RPMI8226 (cell line): ENCODE results near the gene ANKLE2.
A peak's percentile ranks its signal among the peaks of the same experiment; 100 is the strongest.
"Not testable (repeated sequence)": the region's sequence is repeated elsewhere in the genome, so short reads cannot be mapped to it uniquely, and the experiment has no call there.

Experiments
- DNase-seq: peaks from one replicate; pipeline ENCODE4 v3.0.0-alpha.2; 2015

Gene ANKLE2

GRCh38 chr12:132718644-132719043 lies 43.0 kb downstream of the ANKLE2 start:
- DNase-seq, result no peak

DNA sequence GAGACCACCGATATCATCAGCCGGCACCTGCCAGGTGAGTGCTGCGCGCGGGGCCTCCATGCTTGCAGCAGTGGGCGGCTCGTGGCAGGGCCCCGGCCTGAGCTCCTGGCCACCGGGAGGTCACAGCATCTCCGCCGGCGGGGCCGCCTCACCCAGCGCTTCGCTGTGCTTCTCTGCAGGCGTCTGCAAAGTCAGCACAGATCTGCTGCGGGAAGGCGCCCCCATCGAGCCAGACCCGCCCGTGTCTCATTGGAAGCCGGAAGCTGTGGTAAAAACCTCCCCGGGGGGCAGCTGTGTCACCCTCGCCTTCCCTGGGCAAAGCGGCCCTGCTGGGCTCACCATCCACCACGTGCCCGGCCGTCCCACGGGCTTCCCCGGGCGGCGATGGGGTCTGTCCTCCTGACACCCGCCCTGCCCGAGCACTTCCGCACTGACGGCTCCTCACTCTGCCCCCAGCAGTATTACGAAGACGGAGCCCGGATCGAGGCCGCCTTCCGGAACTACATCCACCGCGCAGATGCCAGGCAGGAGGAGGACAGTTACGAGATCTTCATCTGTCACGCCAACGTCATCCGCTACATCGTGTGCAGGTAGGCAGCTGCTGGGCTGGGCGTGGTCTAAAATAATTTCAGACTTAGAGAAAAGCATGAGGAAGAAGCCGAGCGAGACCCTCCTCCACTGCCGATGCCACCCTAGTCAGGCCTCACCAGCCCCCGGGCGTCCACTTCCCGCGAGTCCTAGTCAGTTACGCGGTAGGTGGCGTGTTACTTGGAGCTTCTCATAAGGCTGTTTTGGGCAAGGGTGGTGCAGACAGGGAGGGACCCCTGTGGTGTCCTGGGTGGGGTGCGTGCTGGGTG lies 43.9 kb downstream of the ANKLE2 start:
- DNase-seq, result peak; percentile 19

- DNase-seq, result no peak
Observed at GRCh38 chr12:132717011-132717410, 44.6 kb downstream of the ANKLE2 start.

GRCh38 chr12:132716356-132716755 lies 45.3 kb downstream of the ANKLE2 start:
- no peak for DNase-seq

- no peak for DNase-seq
Observed at GRCh38 chr12:132715874-132716273, 45.8 kb downstream of the ANKLE2 start.

DNA sequence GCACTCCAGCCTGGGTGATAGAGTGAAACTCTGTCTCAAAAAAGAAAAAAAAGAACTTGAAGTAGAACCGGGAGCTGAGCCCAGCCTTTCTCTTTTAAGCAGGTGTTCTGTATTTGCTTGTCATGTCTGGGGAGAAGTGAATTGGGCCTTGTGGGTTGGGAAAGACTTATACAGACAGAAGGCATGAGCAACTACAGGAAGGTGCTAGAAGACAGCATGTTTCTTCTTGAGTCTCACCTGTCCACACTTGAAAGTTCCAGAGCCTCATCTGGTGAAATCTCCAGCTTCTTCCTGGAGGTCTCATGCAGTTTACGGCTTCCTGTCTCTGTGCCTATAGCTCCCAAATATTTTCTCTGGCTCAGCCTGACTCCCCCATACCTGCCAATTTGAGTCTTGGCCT lies 48.5 kb downstream of the ANKLE2 start:
- DNase-seq, result no peak

DNA sequence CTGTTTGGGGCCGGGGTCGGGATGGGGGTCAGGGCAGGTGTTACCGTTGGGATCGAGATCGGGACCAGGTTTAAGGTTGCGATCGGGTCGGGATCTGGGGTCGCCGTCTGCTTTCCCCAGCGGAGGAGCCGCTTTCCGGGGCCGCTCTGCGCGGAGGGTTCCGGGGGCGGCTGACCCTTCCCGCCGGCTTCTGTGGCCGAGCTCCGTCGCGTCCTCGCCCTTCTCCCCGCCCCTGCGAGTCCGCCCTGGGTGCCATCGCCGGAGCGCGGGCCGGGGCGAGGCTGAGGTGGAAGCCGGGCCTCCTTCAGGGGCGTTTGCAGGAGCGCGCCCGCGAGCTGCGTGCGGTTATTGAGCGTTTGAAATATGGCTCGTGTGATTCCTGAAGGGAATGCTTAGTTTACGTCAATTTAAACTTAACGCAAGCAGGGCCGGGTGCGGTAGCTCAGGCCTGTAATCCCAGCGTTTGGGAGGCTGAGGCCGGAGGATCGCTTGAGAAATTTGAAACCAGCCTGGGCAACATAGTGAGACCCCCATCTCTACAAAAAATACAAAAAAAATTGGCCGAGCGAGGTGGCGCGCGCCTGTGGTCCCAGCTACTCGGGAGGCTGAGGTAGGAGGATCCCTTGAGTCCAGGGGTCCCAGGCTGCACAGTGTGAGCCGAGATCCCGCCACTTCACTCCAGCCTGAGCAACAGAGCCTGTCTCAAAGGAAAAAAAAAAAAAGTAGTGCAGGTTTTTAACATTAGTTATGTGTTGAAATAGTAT lies 50.4 kb downstream of the ANKLE2 start:
- peak; percentile 23 for DNase-seq

DNA sequence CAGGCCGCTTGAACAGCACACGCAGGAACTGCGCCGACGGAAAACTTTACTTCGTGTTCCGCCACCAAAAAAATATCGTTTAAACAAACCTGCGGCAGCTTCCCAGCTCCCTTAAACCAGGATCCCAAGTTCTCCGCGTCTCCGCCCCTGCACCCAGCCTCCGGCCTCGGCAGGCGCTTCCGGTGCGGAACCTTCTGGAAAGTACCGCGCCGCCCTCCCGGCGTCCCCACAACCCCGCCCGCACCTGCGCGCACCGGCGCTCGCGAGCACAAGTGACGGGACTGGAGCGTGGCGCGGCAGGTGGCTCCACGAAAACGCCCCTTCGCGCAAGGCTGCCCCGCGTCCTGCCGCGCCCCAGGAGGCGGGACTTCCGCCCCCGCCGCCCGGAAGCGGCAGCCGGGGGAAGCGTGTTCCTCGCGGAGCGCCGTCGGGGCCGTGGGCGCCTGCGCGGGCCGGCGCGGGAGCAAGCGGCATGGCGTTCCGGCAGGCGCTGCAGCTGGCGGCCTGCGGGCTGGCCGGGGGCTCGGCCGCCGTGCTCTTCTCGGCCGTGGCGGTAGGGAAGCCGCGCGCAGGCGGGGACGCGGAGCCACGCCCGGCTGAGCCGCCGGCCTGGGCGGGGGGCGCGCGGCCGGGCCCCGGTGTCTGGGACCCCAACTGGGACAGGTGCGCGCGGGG lies 51.1 kb downstream of the ANKLE2 start, which contains the start of gene PGAM5:
Gene PGAM5 (plus strand): TSS at position 438 of the 675 bp plus-strand sequence. CDS start 35 bp downstream, at position 473.
- DNase-seq, result peak; percentile 92

DNA sequence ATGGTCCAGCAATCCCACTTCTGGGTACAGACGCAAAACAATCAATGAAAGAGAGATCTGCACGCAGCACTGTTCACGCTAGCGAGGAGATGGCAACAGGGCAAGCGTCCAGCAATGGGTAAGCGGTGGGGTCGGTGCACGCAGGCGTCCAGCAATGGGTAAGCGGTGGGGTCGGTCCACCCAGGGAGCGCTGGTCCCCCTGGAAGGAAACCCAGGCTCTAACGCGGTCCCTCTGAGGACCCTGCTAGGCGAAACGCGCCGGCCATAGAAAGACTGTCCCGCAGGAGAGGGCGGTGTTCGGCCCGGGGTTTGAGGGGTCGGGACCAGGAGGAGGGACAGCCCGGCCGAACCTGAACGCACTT lies 51.6 kb downstream of the ANKLE2 start:
- no peak for DNase-seq

DNA sequence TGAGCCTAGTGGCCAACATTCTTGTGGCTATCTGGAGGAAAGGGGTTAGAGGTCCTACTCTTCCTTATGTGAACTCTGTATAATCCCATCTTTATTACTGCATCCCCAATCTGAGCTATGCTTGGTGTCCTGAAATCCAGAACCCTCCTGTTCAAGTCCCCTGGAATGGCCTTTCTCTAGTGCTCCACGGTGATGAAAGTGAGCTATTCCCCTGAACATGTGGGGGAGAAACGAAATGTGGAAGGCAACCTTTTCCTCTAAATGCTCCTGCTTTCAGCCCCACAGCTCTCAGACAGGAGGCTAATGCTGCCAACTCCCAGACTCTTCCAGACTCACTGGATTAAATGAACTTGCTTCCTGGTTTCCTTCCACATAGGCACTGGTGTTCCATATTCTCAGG lies 53.5 kb downstream of the ANKLE2 start:
- DNase-seq, result no peak

- no peak for DNase-seq
Observed at GRCh38 chr12:132707241-132707640, 54.4 kb downstream of the ANKLE2 start.

- DNase-seq, result no peak
Observed at GRCh38 chr12:132703641-132704040, 58.0 kb downstream of the ANKLE2 start.

GRCh38 chr12:132702640-132703039 lies 59.0 kb downstream of the ANKLE2 start:
- no peak for DNase-seq

DNA sequence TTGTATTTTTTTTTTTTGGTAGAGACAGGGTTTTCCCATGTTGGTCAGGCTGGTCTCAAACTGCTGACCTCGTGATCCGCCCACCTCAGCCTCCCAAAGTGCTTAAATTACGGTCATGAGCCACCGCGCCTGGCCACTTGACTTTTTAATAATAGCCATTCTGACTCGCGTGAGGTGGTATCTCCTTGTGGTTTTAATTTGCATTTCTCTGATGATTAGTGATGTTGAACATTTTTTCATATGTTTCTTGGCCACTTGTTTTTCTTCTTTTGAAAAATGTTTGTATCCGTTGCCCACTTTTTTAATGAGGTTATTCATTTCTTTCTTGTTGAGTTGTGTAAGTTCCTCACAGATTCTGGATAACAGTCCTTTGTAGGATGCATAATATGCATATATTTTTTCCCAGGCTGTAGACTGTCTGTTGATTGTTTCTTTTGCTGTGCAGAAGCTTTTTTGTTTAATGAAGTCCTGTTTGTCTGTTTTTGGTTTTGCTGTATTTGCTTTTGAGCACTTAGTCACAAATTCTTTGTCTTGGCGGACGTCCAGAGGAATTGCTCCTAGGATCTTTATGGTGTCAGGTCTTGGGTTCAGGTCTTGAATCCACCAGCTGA lies 61.3 kb downstream of the ANKLE2 start:
- DNase-seq, result no peak

- no peak for DNase-seq
Observed at GRCh38 chr12:132698341-132698740, 63.3 kb downstream of the ANKLE2 start.

- DNase-seq, result no peak
Observed at GRCh38 chr12:132695431-132695830, 66.2 kb downstream of the ANKLE2 start.

- not testable (repeated sequence) for DNase-seq
Observed at GRCh38 chr12:132694888-132695287, 66.7 kb downstream of the ANKLE2 start.

DNA sequence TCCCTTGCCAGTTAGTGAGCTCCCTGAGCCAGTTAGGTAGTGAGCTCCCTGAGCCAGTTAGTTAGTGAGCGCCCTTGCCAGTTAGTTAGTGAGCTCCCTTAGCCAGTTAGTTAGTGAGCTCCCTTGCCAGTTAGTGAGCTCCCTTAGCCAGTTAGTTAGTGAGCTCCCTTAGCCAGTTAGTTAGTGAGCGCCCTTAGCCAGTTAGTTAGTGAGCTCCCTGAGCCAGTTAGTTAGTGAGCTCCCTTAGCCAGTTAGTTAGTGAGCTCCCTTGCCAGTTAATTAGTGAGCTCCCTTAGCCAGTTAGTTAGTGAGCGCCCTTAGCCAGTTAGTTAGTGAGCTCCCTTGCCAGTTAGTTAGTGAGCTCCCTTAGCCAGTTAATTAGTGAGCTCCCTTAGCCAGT lies 69.6 kb downstream of the ANKLE2 start:
- not testable (repeated sequence) for DNase-seq

GRCh38 chr12:132690112-132690511 lies 71.5 kb downstream of the ANKLE2 start:
- no peak for DNase-seq

- no peak for DNase-seq
Observed at GRCh38 chr12:132689227-132689626, 72.4 kb downstream of the ANKLE2 start.

DNA sequence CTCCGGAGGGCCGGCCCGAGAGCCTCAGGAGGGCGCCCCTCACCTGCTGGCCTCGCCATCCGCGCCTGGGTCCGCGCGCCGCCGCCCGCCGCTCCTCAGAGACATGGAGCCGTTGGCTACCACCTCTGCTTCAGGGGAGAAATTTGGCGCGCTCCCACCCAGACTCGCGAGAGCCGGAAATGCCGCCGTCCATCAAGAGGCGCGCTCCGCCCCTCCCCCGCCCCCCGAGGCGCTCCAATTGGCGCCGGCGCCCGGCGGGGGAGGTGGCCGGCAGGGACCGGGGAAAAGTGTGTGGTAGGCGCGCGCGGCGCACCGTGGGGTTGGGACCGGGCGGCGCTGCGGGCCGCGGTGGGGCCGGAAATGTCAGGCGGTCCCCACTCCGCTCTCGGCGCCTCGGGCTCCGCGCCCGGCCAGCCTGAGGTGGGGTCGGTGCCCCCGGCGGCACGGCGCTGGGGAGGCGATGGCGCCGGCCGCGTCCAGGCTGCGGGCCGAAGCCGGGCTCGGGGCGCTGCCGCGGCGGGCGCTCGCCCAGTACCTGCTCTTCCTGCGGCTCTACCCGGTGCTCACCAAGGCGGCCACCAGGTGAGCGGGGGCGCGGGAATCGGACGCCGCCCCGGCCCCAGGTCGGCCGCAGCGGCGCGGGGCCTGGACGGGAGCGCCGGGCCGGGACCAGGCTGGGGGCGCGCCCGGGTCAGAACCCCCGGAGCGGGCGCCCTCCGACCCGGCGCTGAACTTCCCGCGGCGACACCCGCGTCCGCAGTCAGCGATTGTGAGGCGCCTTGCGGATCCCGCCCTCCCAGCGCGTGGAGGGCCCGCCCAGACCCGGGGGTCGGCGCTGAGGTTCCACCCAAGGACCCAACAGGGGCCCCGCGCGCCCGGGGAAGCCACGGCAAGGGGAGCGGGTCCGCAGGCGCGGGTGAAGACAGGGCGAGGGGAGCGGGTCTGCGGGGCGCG lies 74.1 kb downstream of the ANKLE2 start, which contains the start of the genes POLE and PXMP2:
Gene POLE (minus strand): TSS at position 132 of the 954 bp plus-strand sequence. CDS start 27 bp downstream, at position 105.
Gene PXMP2 (plus strand): TSS at position 377 of the 954 bp plus-strand sequence. CDS start 84 bp downstream, at position 461.
- peak; percentile 94 for DNase-seq

- no peak for DNase-seq
Observed at GRCh38 chr12:132686825-132687210, 74.8 kb downstream of the ANKLE2 start.
